GM10847 (cell line): Measurements from ENCODE around the gene MACROH2A1.

Experiments
- POLR2A ChIP-seq: IDR thresholded peaks from 2 replicates; pipeline ENCODE4 v1.6.1; 2011; ENCODE audit not compliant: insufficient read length; ENCODE audit errors: extremely low read depth

The MACROH2A1 gene

DNA sequence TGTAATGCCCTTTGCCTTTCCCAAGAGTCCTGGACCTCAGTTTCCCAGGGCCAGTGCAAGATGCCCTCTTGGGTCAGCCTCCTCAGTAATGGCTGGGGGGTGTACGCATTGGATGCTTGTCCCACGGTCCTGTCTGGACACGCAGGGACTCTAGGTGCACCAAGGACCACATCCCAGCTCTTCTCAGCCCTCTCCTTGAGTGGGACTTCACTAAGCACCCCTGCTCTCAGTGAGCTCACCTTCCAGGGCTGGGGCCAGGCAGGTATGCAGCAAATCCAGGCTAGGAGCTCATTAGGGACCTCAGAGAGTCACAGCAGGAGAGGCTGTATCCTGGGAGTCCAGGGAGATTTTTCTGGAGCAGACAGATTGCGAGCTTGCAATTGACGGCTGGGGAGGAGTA lies 59.8 kb downstream of the MACROH2A1 start:
- no peak for TF ChIP-seq POLR2A

DNA sequence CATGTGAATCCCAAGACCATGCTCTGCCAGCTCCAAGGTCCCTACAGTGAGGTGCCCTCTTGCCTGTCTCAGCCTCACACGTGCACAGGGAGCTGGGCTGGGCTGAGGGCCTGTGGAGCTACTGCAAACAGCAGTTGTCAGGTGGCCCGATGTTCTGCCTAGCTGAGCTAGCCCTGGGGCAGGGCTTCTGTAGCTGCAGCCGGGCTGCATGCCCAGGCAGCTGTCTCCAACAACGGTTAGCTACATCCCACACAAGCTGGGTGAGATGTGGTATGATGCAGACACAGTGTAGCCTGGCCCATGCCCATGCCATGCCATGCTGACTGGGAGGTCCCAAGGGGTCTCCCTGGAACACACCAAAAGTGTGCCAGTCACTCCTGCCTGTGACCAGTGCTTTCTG lies 62.0 kb downstream of the MACROH2A1 start:
- TF ChIP-seq POLR2A, result no peak

DNA sequence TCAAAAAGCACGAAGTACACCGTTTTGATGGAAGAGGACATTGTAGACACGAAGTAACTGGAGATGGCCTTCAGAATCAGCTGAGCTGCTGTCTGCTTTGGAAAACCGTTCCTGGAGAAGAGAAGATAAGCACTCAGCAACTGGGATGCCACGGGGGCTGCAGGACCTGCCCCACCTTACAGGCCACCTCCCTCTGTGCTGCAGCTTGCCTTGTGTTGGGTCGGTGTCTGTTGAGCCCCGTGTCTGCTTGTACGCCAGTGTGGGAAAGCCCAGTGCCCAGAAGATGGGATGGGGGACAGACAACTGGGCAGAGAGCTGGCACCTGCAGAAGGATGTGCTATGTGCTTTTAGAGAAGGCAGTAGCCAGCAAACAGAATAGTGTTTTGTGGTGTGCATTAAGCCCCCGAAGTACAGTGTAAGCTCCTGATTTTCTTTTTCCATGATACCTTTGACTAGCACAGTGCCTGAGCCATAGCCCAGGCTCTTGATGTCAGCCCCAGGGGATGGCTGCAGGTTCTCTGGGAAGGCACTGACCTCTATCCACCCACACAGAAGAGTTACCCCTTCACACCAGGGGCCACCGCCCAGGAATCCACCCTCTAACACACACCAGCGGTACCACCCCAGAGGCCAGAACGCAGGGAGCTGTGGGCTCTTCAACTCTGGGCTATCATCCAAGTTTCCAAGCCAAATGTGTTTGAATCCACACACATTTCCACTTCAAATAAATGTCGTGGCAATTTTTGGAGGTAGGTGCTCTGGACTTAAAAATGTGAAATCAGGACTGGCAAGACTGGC lies 63.8 kb downstream of the MACROH2A1 start:
- no peak for TF ChIP-seq POLR2A

DNA sequence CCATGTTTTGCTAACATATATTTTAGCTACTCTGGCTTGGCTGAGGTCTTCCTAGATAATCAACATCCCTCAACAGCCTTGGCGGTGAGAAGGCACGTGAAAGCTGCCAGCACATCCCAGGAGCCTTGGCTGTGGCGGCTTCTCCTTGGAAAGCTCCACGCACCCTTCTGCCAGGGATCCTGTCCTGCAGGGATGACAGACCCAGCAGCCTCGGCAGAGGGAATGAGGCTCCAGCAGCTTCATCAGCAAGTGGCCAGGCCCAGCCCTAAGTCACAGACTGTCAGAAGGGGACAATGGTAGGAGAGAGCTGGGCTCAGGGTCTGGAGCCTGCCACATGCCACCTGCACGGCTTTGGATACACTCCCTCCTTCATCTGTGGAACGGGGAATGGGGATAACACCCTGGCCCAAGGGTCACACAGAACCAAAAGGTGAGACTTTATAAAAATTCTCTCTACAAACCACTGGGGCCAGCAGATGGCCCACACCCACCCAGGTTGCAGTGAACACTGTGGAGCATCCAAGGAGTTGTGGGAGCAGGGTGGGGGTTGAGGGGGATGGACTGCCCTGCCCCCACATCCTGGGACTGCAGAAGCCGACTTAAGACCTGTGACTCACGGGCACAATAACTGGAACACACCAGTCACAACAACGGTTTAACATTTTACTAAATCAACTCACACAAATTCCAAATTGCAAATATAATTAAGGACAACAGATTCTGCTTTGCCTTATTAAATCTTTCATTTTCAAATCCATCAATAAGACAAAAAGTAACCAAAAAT lies 65.1 kb downstream of the MACROH2A1 start:
- no peak for TF ChIP-seq POLR2A

DNA sequence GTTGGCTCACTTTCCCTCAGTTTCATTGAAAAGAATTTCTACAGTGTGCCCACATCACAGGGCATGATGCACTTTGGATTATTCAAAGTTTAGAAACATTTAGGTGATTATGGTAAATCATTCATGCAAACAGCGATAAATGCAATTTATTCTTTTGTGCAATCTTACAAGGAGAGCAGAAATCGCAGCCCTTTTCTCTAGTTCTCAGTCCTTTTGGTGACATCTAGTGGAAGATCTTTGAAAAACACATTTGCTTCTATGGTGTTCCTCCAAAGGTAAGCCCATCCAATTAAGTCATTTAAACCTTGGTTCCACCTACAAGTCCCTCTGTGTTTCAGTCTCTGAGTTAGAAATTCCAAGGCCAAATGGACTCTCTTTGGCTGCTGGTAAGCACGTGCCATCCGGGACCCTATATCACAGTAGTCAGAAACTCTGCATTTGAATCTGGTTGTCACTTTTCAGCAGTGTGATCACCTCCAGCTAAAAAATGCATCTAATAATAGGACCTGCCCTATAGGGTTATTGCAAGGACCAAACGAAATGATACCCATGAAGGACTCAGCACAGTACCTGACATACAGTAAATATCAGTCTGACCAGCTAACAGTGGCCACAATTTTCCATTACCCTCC lies 66.4 kb downstream of the MACROH2A1 start:
- TF ChIP-seq POLR2A, result no peak

DNA sequence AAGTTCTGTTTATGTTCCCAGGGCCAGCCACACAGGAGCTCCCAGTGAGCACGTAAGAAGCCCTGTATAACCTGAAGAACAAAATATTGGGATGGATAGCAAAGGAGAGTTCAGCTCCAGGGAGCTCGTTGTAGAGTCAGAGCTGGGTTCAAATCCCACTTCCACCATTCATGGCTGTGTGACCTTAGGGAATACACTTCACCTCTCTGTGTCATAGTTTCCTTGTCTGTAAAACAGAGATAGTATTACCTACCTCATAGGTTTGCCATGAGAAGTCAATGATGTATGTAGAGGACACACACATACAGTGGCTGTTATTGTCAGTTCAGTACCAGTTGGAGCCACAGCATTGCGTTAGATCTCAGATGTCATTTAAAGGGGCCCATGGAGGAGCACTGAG lies 67.4 kb downstream of the MACROH2A1 start:
- TF ChIP-seq POLR2A, result no peak

DNA sequence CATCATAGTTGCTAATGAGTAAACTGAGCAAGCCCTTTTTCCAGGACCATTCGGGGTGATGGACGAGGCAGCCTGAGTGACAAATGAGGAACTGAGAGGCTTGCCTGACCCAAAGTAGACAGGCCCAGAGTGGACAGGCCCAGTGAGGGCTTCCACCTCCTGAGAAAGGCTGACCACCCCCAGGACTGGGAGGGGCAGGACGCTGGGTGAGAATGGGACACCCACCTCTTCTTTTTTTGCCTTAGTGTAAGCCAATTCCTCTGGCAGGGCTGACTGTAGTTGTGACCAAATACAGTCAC lies 68.3 kb downstream of the MACROH2A1 start:
- no peak for TF ChIP-seq POLR2A

DNA sequence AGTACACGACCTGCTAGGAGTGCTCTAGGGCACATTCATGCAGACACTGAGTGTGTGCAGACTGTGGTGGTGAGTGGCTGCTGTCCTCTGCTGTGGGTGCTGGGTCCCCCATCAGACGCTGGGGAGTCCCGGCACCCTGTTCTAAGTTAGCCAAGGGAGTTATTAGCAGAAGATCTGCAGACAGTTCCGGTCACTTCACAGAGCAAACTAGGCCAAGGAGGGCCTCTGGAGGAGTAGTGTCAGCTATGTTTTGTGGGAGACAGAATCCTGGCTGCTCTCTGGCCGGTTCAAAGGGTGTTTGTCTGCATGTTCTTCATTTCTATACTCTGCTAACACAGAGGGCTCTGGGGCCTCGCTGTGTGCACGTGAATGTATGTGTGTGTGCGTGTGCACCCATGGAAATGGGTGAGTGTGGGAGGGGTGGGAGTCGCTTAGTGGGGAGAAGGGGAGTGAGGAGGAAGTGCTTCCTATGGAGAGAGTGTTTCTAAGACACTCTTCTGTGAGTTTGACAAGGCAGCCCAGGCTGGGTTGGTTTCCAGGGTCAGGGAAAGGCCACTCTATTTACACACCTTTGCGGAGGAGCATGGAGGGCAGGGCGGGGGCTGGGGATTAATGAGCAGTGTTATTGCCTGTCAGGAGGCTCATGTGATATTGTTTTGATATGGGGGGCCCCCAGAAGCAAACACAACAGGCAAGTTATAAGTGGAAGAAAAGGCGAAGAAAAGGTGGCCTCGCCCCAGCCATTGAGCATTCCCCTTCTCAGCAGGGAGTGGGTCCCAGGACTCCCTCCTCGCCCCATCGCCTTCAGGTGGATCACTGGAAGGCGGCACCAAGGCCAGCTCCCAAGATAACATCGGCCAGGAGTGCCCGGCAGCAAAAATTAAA lies 68.9 kb downstream of the MACROH2A1 start:
- no peak for TF ChIP-seq POLR2A

DNA sequence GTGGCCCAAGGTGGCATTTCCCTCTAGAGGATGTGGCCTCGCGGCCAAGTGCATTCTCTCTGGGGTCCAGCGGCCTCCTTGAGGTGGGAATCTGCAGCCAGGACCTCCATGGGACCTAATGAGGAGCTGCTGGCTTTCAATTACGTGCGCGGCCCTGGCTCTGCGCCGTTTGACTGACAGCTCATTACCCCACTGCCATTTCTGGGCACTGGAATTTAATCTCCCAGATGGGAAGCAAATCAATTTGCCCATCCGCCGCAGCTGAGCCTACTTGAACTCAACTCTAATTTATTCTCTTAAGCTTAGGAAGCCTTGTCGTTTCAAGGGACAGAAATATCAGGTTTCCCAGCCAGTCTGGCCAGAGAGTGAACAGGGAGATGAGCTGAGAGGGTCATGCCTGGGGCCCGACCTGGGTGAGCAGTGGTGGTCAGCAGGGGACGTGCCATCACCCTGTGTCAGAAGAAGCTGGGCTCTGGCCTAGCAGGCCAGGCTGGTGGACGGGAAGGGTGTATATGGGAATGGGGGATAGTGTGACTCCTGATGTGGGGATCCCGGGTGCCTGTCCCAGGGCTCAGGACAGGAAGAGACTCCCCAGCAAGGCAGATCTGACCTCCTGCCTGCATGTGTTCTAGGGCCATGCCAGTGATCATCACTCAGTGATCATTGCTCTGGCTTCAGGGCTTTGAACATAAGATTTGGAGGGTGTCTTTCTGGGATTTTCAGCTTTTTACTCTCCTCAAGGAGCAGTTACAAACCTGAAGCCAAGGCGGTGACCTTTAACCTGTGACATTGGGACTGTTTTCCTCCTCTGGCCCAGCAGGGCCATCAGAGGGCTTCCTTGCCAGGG lies 69.7 kb downstream of the MACROH2A1 start:
- no peak for TF ChIP-seq POLR2A

DNA sequence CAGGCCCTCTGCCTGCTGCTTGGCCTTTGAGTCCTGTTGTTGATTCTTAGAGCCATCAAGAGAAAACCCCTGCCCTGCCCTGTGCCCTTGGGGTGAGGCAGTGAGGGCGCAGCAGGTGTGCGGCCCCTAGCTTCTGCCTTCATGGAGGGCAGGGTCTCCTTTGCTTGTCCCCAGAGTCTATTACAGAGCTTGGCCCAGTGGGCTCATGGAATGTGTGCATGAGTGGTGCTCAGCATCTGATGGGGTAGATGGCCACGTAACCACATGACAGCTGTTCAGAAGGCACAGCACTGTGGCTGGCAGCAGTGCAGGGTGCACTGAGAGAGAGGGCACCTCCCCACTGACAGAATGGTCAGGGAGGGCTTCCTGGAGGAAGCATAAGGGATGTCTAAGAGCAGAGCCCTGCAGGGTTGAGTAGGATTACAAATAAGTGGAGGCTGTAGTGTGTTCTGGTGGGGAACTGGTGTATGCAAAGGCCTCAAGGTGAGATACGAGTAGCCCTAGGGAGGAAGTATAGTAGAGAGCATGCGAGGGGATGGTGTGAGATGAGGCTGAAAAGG lies 70.8 kb downstream of the MACROH2A1 start:
- TF ChIP-seq POLR2A, result no peak

DNA sequence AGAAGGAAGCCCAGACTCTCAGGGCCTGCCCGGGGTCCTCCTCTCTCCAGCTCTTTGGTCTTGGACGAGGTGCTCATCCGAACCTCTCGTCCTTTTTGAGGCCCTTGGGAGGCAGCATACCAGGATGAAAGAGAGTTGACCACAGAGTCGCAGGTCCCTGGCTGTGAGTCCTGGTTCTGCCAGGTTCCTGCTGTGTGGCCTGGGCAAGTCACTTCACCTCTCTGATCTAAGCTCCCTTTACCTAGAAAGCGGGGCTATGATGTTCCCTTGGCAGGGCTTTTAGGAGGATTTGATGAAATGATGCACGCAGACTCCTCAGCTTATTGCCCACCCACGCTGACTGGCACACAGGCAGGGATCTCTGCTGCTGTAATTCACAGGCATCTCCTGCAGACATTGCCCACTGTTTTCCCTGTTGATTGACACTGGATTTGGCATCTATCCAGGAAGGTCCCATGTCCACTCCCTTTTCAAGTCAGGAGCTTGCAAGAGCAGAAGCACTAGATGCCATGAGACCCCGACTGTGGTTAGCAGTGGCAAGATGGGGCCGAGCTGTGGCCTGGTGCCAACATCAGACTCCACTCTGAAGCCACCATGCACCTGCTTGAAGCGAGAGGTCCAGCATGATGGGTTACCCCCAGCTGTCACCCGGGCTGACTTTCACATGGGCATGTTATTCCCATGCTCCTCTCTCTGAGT lies 71.5 kb downstream of the MACROH2A1 start:
- no peak for TF ChIP-seq POLR2A

DNA sequence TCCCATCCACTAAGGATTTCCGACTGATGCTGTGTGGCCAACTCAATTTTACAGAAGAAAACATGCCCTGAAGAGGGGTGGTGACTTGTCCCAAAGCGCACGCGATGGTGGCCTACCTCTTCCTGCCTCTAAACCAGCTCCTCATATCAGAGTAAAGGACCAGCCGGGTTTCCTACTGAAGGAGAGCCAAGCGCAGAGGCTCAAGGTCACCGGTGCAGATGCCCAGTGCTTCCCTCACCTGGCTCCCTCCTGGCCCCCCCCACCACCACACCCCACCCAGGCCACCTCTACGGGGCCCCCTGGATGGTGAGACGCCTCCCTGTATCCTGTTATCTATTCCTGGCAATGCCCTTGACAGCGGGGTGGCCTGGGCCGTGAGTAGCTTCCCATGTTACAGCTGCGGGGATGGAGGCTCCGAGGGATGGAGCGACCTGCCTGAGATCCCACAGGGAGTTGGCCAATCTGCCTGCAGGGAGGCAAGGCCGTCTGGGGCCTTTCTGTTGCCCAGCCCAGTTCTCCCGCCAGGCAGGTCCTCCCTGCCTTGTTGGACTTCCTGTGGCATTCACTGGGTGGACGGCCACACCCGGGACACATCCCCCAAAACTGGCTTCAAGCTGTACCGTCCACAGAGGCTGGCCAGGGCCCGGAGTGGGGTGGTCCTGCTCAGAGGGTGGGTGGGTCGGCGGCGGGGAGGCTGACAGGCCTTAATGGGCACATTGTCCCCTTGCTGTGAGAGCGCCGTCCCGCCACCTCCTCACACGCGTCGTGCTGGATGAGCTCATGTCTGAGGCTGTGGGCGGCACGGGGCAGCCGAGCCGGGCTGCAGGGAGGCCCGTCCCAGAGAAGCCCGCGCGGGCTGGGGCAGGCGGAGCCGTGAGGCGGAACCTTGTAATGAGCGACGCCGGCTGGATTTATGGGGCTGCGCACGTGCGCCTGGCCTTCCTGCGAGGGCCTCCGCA lies 72.5 kb downstream of the MACROH2A1 start:
- no peak for TF ChIP-seq POLR2A
